ENCODE measurements around the gene PGAP6.

DNA sequence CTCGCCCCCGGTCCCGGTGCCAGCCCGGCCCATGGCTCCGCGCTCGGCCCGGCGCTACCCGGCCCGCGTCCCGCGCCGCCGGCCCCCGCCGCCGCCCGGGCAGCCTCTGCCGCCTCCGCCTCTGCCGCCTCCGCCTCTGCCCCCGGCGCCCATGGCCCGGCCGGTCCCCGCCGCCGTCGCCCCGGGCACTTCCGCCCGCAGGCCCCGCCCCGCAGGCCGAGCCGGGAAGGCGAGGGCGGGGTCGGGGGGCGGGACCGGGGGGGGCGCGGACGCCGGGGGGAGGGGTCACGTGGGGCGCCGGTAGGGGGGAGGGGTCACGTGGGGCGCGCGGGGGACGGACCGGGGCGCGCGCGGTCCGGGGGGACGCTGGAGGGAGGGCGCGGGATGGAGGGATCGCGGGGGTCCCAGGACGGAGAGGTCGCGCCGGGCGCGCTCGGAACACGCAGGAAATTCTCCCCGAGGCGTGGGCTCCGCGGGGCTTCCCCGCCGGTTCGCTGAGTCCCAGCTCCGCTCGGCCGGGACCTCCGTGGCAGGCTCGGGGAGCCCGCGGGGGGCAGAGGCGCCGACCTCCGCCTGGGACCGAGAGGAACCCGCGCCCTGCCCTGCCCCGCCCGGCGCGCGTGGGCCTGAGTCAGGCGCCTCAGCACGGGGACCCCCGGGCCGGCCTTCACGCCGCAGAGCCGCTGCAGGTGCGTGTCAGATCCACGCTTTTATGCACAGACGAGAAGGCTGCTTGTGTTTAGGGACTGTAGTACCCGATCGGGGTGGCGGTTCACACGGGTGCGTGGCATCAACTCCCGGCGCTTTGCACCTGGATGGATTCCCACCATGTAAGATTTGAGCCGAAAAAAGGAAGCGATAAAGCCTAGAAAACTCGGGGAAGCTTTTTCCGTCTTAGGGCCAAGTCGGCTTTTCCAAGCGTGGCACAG, at the start of gene PGAP6:
- TF ChIP-seq CTCF (IDR thresholded peaks at IDR 0.05) (no peak), POLR2A (IDR thresholded peaks at IDR 0.05) (peak; percentile 12 to 65 (median 48))

All from body of pancreas (tissue), 4 donors.